Eye (tissue), 1 donor: ENCODE results near the gene ST3GAL6.
"Not testable (repeated sequence)": the region's sequence is repeated elsewhere in the genome, so short reads cannot be mapped to it uniquely, and the experiment has no call there.

Source experiments
- DNase-seq: peaks from one replicate; pipeline ENCODE4 v3.0.0-alpha.2; 2015

ST3GAL6 gene

DNA sequence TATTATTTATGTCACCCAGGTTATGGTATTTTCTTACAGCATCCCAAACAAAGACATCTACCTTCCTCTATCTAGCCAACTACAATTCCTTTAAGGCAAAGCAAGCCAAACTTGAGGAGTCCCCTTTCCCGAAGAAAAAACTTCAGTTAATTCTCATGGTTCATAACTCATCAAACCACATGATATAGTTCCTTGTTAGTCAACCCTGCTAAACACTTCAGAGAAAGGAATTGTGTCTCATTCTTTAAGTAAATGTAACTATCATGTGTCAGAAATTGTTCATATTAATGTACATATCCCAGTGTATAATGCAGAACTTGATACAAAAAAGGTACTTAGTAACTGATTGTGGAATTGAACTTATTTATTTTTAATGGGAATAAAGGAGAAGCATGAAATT lies 44.4 kb downstream of the ST3GAL6 start:
- no peak for DNase-seq

DNA sequence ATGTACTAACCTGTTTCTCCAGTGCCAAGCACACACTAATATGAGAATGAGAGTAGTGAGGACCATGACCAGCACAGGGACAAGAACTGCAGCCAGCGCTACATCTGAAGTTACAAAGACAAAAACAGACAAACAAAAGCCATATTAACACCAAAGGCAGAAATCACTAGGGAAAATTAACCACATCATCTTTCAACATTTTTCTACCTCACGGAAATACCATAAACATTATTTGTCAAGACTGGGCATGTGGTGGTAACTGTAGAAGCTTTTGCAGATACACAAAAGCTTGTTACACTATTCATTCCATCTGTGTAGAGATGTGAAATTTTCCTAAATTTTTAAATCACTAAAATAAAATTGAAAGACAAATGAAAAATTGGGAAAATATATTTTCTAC lies 44.9 kb downstream of the ST3GAL6 start:
- no peak for DNase-seq

DNA sequence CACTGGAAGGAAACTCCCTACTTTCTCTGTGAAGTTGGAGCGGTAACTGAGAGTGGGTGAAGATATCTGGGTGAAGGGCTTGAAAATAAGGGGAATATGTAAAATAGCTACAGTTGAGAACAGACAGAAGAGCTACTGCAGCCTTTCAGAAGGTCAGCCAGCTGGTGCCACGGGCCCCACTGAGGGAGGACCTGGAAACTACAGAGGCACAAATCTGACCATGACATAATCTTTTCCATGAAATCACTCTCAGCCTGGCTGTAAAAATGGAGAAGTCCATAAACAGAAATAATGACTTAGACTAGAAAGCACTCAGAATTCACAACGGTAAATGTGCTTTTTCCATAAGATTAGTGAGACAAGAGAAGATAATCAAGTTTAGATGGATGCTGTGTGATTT lies 46.4 kb downstream of the ST3GAL6 start:
- no peak for DNase-seq

DNA sequence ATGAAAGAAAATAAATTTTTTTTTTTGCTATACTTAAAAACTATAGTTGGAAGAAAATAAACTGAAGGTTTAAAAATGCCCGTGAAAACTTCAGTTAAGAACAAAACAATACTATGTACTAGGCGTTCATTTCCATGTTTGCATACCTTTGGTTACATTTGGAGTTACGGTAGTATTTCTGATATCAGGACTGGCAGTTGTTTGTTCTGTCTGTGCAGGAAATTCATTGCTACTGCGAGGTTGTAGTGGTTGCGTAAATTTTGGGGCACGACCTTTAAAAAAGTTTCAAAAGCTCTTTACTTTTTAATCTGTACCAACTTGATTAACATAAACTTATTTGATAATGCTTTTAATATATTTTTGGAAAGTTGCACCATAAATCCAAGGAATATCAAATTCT lies 47.9 kb downstream of the ST3GAL6 start:
- no peak for DNase-seq

DNA sequence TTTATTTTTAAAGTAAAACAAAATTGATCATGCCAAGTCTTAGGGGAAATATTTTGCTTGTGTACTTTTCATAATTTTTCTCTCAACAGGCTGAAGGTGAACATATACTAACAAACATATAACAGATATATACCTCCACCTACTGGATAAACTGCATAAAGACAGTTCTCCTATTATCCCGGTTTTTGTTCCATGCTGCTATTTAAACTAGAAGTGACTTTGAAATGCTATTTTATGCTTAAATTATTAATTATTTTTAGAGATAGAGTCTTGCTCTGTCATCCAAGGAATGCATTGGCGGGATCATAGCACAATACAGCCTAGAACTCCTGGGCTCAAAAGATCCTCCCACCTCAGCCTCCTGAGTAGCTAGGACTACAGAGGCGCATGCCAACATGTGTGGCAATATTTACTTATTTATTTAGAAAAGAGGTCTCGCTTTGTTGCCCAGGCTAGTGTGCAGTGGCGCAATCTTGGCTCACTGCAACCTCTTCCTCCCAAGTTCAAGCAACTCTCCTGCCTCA lies 49.8 kb downstream of the ST3GAL6 start:
- DNase-seq, result peak; percentile 43

DNA sequence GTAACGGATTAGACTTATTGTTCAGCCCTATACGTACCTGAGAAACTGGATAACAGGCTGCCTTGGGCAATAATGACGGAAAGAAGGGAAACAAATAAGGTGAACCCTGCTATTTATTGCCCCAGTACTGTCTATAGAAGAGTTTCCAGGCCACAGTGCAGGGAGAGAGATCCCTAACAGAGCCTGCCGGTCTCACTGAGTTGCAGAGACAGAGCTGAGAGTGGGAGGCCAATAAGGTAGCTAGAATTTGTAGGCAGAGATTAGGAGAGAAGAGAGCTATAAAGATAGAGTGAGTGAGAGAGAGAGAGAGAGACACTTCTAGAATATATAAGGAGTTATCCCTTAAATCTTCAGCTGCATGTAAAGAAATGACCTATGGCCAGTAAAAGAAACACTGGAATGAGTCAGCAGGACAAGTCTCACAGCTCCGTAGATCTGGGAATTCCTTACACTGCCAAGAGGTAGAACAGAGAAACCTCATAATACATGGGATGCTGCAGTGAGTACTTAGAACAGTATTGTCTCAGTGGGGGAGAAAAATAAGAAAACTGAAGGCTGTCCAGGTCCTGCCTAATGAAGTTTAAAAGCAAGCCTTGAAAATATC lies 51.8 kb downstream of the ST3GAL6 start:
- DNase-seq, result no peak

DNA sequence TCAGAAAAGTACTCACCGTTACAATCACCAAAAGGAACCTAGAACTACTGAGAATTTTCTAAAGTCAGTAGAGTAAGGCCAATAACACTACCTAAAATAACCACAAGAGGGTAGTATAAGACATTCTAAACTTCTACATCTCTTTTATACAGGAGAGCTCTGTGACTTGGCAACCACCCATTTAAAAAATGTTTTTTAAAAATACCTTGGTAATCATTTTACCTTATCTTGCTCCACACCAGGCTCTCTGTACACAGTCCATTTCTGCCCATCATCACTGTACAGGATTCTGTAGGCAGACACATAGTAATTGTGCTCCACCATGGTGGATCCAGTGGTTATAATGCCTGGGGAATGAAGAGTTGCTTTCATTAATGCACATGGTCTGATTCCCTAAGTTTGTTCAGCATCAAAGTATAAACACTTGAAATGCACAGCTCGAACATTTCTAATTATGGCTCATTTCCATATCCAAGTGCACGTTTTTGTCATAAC lies 54.5 kb downstream of the ST3GAL6 start:
- peak; percentile 86 for DNase-seq

DNA sequence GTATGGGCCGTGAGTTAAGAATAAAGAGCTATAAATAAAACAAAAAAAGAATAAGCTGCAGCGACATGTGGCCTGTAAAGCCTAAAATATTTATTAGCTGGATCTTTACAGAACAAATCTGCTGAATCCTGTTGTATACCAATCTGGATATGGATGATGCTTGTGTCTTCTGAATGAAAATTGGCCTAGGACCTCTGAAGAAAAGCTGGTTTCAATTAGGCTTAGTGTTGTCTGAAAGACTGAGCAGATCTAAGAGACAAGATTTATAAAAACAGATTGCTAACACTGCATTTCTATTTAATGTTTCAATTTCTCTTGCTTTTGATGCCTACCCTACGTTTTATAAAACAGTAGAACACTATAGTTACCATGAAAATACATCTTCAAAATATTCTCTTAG lies 57.9 kb downstream of the ST3GAL6 start:
- no peak for DNase-seq

DNA sequence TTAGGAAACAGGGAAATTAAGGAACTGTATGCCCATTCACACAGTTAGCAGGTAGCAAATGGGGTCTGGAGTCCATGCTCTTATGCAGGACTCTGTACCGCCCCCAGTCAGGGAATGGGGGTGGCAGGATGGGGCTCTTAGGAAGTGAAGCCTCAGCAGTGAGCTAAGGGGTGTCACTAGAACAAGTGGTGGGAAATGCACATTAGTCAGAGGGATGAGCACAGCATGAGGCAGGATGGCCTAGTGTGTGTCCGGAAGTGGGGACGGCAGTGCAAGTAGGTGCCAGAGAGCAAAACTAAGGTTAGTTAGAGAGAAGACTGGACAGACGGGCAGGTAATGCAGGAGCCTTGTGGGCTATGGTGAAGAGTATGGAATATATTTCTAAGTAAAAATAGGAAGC lies 60.7 kb downstream of the ST3GAL6 start:
- DNase-seq, result no peak

DNA sequence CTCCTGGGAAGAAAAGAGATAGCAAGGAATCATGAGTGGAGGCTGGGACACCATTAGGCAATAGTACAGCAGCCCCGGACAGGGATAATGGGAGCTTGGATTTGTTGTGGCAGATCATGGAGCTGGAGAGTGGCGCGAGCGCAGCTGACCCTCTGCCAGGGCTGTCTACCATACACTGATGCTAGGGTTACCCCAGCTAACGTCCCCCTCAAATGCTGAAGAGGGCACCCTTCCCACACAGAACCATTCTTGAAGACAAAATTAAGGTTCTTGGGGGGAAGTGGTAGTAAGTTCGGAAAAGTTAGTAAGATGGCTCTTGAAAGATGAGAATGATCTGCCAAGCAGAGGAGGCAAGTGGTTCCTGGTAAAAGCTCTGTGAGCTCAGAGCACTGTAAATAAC lies 61.1 kb downstream of the ST3GAL6 start:
- no peak for DNase-seq

DNA sequence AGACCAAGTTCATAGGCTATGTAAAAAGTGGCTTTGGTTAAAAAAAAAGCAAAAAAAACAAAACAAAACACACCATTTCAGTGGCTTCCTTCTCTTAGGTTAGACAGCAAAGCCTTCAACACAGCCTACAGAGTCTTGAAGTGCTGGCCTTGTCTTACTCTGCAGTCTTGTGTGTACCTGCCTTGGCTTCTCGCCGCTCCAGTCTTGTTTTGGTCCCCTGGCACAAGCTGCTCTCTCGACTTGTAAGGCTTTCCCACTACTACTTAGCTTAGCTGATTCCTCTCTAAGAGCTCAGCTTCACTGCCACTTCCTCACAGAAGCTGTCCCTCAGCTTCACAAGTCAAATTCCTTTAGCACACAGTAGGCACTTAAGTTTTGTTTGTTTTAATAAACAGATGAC lies 63.0 kb downstream of the ST3GAL6 start:
- DNase-seq, result no peak

DNA sequence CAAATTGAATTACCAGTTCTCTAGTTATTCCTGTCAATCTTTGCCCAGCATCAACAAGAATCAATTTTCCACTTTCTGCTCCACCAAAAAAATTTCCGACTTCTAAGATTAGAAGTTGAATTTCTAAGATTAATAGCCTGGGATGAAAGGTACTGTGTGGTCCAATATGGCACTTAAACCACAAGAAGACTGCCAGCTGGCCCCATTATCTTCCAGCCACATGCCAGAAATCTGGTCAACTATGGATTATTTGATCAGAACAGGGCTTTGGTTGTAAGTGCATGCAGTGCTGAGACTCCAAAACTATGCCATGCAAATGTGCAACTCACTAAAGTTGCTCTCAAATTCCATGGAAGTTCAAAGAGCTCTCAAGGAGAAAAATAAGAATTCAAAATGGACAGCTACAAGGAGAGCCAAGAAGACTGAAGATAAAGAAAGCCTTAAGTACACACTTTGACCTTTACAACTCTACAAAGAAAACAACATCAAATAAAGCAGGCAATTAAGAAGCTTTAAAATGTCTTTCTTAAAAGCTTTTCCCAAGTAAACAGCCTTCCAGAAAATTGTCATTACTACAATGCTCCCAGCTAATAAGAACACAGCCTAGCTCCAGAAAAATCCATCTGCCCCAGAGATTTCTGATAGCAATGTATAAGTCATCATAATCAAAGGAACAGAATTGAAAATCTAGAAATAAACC lies 64.2 kb downstream of the ST3GAL6 start:
- DNase-seq, result peak; percentile 23

DNA sequence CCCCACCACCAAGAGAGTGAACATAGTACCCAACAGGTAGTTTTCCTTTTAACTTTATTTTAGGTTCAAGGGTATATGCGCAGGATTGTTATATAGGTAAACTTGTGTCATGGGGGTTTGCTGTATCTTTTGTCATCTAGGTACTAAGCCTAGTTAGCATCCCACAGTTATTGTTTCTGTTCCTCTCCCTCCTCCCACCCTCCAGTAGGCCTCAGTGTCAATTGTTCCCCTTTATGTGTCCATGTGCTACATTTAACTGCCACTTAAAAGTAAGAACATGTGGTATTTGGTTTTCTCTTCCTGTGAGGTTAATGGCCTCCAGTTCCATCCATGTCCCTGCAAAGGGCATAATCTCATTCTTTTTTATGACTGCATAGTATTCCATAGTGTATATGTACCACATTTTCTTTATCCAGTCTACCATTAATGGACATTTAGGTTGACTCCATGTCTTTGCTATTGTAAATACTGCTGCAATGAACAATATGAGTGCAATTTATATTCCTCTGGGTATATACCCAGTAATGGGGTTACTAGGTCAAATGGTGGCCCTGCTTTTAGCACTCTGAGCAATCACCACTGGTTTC lies 66.2 kb downstream of the ST3GAL6 start:
- no peak for DNase-seq

DNA sequence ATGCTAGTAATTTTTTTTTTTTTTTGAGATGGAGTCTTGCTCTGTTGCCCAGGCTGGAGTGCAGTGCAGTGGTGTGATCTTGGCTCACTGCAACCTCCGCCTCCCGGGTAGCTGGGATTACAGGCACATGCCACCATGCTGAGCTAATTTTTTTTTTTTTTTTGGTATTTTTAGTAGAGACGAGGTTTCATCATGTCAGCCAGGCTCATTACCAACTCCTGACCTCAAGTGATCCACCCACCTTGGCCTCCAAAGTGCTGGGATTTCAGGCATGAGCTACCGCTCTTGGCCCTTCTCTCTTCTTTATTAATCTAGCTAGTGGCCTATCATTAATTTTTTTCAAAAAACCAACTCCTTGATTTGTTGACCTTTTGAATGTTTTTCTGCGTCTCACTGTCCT lies 67.9 kb downstream of the ST3GAL6 start:
- DNase-seq, result not testable (repeated sequence)

DNA sequence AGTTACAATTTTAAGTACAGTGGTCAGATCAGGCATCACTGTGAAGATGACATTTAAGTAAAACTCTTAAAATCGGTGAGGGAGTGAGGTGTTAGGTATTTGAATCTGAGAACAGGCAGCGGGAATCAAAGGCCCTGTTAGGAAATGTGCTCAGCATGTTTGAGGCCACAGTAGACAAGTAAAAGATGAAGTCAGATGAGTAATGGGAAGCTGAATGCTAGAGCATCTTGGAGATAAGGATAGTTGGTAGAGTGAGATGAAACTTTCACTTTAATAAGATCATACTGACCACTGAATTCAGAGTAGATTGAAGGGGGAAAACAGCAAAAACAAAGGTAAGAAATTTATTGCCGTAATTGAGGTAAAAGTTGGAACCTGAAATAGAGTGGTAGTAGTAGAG lies 76.7 kb downstream of the ST3GAL6 start:
- DNase-seq, result no peak

DNA sequence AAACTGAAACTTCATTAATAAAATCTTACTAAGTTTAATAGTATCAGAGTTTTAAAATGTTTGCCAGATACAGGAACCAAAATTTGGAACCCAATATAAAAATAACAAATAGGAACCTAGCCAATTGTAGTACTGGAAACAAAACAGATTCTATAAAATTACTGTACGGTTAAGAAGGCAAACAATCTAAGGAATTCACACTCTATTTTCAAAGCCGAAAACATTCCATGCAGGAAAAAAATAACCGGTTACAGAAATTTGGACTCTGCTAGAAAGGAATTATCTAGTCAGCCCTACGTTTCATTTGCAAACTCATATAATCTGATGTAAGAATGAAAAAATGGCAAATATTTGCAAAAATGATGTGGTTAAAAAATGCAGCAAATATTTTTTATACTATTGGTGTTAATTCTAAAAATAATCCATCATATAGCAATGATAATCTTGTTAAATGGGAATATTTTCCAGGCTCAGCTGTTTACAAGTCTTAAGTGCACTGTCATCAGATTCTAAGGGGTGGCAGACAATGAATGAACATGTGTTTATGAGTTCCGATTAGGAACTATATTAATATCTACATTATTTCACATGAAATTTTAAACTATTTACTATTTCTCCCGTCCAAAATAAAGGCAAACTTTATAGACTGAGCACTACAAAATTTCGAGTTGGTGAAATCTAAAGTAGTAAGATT lies 80.3 kb downstream of the ST3GAL6 start:
- DNase-seq, result no peak
